MCF 10A (cell line): ENCODE results near the gene SLC4A2. TPM values are rescaled to one million over a fixed set of nuclear protein-coding genes. Genes with fewer than 3 reads are reported as not detected.

Experiments
- BruUV-seq: library from RNA; stranded (reverse); fragments of 400-500 nt; replicated peaks from 2 replicates; lab custom pipeline; 2021; lab: Mats Ljungman, UMichigan
- CTCF ChIA-PET: fragments of 300-600 bp; sonication (Branson Sonifier 250); formaldehyde crosslinking; extraction: SDS; loops from one replicate; lab custom pipeline; 2021; ENCODE audit warnings: antibody characterized with exemption, inconsistent platforms; lab: Yijun Ruan, JAX
- POLR2A ChIA-PET: fragments of 300-600, 350-650 bp; sonication (Branson Sonifier 250); formaldehyde crosslinking; extraction: SDS; loops from one replicate; lab custom pipeline; 2020; ENCODE audit warnings: antibody characterized with exemption, inconsistent platforms; lab: Yijun Ruan, JAX
- DNase-seq: peaks from one replicate; pipeline ENCODE4 v3.0.0-alpha.2; 2018; ENCODE audit not compliant: unreplicated experiment
- H3K27ac Mint-ChIP-seq: one replicate; pipeline ENCODE4 v1.8.0; 2022; ENCODE audit warnings: mild to moderate bottlenecking, low read depth, mixed read lengths; ENCODE audit not compliant: unreplicated experiment
- H3K27me3 Mint-ChIP-seq: one replicate; pipeline ENCODE4 v1.8.0; 2022; ENCODE audit warnings: mixed read lengths; ENCODE audit not compliant: insufficient read depth, unreplicated experiment
- H3K36me3 Mint-ChIP-seq: one replicate; pipeline ENCODE4 v1.8.0; 2022; ENCODE audit warnings: mild to moderate bottlenecking, moderate library complexity, mixed read lengths; ENCODE audit not compliant: insufficient read depth, unreplicated experiment
- H3K4me1 Mint-ChIP-seq: one replicate; pipeline ENCODE4 v1.8.0; 2022; ENCODE audit warnings: mixed read lengths; ENCODE audit not compliant: insufficient read depth, unreplicated experiment
- H3K4me3 Mint-ChIP-seq: one replicate; pipeline ENCODE4 v1.8.0; 2022; ENCODE audit warnings: mild to moderate bottlenecking, moderate library complexity, mixed read lengths; ENCODE audit not compliant: unreplicated experiment
- H3K9me3 Mint-ChIP-seq: one replicate; pipeline ENCODE4 v1.8.0; 2022; ENCODE audit warnings: mixed read lengths; ENCODE audit not compliant: unreplicated experiment
- intact Hi-C: fragments of 100-400 bp; cut with micrococcal nuclease; formaldehyde crosslinking; loops from 2 replicates; pipeline ENCODE4 v1.14.1; 2022
- total RNA-seq: library from RNA; stranded (reverse); gene quantifications from 2 replicates; pipeline ENCODE4 v1.2.3, GENCODE V29; 2022
- TF ChIP-seq, protein P1 (sequence below): fragments of 200-600 bp; IDR thresholded peaks from one replicate; pipeline ENCODE4 v1.8.0; 2022; ENCODE audit warnings: antibody characterized with exemption, mild to moderate bottlenecking; ENCODE audit not compliant: unreplicated experiment

Gene SLC4A2
- total RNA-seq, 1 experiment from 2014 or later = 112 TPM

DNA sequence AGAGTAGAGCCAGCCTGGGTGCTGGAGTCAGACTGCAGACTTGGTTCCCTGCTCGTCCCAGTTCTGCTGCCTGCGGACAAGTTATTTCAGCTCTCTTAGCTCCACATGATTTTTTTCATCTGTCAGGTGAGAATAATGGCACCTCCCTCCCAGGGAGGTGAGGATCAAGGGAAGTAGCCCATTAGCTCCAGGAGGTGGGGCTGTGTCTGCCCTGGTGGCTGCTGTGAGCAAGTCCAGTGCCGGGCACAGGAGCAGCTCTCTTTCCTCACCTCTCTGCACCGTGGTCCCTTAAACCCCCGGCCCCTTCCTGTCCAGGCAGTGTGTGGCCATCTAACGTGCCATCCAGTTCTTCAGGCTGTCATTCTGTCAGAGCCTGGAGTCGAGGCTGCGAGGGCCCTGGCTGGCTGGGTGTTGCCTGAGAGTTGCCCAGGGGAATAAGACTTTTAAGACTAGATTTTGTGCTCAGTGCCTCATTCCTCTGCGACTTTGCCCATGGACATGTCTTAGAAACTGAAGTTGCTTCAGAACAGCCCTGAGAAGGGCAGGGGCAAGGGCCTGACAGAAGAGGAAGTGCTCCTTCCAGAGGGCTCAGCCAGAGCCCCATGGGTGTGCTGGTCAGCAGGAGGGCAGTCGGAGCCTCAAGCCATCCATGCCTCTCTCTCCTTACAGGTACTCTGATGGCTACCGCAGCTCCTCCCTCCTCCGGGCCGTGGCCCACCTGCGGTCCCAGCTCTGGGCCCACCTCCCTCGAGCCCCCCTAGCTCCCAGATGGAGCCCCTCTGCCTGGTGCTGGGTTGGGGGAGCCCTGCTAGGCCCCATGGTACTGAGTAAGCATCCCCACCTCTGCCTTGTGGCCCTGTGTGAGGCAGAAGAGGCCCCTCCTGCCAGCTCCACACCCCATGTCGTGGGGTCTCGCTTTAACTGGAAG, 26.2 kb upstream of the SLC4A2 start:
- BruUV-seq = no TSS peak
- H3K9me3 Mint-ChIP-seq = no peaks in the 10 kb centered on the region
- H3K27me3 Mint-ChIP-seq = no peaks in the 10 kb centered on the region
- POLR2A ChIA-PET = interaction anchor here (0.6 to 0.7 kb wide), 2 partner anchors 45 to 51 kb away, joined by 3 read pairs; no protein-coding TSS in a partner anchor
- intact Hi-C loops = no loop called here
- CTCF ChIA-PET = interaction anchor here (0.5 to 2.1 kb wide), 5 partner anchors 18 to 722 kb away, joined by 3 to 8 read pairs (median 5); no protein-coding TSS in a partner anchor
- no peak overlapping the region for H3K27ac Mint-ChIP-seq
- DNase-seq = no peak
- H3K36me3 Mint-ChIP-seq = peaks cover 25% of the 10 kb centered on the region
- H3K4me3 Mint-ChIP-seq = no peak overlapping the region
- TF ChIP-seq, protein P1, sequence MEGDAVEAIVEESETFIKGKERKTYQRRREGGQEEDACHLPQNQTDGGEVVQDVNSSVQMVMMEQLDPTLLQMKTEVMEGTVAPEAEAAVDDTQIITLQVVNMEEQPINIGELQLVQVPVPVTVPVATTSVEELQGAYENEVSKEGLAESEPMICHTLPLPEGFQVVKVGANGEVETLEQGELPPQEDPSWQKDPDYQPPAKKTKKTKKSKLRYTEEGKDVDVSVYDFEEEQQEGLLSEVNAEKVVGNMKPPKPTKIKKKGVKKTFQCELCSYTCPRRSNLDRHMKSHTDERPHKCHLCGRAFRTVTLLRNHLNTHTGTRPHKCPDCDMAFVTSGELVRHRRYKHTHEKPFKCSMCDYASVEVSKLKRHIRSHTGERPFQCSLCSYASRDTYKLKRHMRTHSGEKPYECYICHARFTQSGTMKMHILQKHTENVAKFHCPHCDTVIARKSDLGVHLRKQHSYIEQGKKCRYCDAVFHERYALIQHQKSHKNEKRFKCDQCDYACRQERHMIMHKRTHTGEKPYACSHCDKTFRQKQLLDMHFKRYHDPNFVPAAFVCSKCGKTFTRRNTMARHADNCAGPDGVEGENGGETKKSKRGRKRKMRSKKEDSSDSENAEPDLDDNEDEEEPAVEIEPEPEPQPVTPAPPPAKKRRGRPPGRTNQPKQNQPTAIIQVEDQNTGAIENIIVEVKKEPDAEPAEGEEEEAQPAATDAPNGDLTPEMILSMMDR = no peak
- peaks cover 12% of the 10 kb centered on the region for H3K4me1 Mint-ChIP-seq

DNA sequence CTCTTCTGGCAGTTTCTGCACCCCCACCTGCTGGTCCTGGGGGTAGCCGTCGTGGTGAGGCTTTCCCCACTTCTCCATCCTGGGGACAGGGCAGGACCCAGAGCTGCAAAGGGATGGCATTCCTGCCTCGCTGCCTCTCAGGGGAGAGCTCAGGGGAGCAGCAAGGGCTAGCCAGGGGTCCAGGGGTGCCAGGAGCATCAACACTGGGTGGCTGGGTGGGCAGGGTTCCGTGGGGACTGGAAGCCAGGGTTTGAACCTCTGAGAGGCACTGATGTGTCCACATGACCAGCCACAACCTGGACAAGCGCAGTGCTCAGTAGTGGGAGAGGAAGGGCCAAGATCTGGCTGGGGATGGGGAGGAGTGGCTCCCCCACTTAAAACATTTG, 25.5 kb upstream of the SLC4A2 start:
- Mint-ChIP-seq H3K9me3 (no peaks in the 10 kb centered on the region), H3K36me3 (peaks cover 20% of the 10 kb centered on the region), H3K27me3 (no peaks in the 10 kb centered on the region), H3K4me1 (peaks cover 13% of the 10 kb centered on the region), H3K27ac (no peak overlapping the region), H3K4me3 (no peak overlapping the region)
- CTCF ChIA-PET = interaction anchor here (0.7 to 0.8 kb wide), 3 partner anchors 54 to 136 kb away, joined by 3 to 4 read pairs (median 3); no protein-coding TSS in a partner anchor
- intact Hi-C loops = no loop called here
- DNase-seq = no peak
- TF ChIP-seq, protein P1 = no peak
- POLR2A ChIA-PET = interaction anchor here (0.6 kb wide), 1 partner anchor 44 kb away, joined by 3 read pairs; no protein-coding TSS in a partner anchor
- no TSS peak for BruUV-seq

DNA sequence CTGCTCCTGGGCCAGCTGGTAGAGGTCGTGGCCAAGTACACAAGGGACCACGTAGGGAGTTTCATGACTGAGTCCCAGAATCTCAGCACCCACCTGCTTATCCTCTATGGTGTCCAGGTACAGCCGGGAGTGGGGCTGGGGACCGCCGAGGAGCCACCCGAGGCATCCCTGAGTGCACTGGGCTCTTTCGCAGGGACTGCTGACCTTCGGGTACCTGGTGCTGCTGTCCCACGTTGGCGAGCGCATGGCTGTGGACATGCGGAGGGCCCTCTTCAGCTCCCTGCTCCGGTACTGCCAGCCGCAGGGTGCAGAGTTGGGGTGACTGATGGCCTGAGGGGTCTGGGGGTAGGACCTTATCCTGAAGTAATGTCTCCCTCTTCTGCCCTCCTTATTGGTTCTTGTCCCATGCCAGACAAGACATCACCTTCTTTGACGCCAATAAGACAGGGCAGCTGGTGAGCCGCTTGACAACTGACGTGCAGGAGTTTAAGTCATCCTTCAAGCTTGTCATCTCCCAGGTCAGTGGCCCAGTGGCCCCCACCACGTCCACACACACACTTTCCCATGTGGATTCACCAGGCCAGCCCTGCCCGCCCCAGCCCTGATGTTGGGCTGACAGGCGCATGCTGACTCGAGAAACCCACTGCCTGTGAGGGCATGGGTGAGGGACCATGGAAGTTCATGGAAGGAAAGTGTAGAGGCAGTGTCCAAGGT, 24.9 kb upstream of the SLC4A2 start:
- BruUV-seq = no TSS peak
- no peak for DNase-seq
- H3K4me3 Mint-ChIP-seq = no peak overlapping the region
- no peak overlapping the region for H3K27ac Mint-ChIP-seq
- ChIA-PET CTCF (interaction anchor here (0.6 to 0.8 kb wide), 4 partner anchors 53 to 281 kb away, joined by 3 to 4 read pairs (median 3); no protein-coding TSS in a partner anchor), POLR2A (no interaction called here)
- peaks cover 15% of the 10 kb centered on the region for H3K4me1 Mint-ChIP-seq
- TF ChIP-seq, protein P1 = no peak
- peaks cover 18% of the 10 kb centered on the region for H3K36me3 Mint-ChIP-seq
- intact Hi-C loops = no loop called here
- no peaks in the 10 kb centered on the region for H3K27me3 Mint-ChIP-seq
- H3K9me3 Mint-ChIP-seq = no peaks in the 10 kb centered on the region
